Stimulated activated CD4-positive, alpha-beta T cell treated with anti-CD3 and anti-CD28 coated beads, Interleukin-1b, Interleukin-23, amount 100 ng/mL, for 24 hours (primary cell): ENCODE measurements around the gene BRF1.
A peak's percentile ranks its signal among the peaks of the same experiment; 100 is the strongest.

Experiments
- DNase-seq, 4 experiments: peaks; one replicate each; pipeline ENCODE4 v3.0.0-alpha.2; 2020; ENCODE audit warnings: low read depth in 4 of 4, low spot score in 1 of 4

The BRF1 gene

DNA sequence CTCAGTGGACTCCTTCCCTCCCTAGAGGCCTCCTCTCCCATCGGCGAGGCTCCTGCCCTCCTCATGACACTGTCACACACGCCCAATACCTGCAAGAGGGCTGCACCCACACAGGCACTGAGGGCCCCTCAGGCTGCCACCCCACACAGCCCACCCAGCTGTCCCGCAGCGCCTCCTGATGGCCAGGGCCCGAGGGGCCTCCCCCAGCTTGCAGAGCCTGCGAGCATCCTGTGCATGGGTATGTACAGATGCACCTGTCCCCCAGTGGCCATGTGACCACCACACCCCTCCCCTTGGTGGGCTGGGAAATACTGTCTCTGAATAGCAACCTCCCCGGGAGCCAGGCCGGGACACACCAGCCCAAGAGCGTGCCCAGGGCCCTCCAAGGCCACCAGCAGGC is 100.7 kb downstream of the BRF1 start:
- DNase-seq: no peak

- no peak for DNase-seq
Observed at GRCh38 chr14:105199093-105199492, 101.7 kb downstream of the BRF1 start.

DNA sequence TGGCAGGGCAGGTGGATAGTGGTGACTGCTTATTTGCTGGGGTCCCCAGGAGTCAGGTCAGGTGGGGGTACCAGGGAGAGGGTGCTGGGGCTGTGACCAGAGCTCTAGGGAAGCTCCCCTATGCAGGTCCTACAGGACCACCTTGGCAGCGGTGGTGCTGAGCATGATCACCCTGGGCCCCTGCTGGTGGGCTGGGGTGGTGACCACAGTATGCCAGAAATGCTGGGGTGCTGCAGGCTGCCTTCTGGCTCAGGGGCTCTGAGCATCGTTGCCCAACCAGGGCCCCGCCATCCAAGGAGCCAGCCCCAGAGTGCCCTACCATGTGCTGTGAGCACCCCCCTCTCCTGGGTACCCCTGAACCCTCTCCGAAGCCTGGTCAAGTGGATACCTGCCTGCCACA is 102.2 kb downstream of the BRF1 start:
- no peak for DNase-seq

- no peak for DNase-seq
Observed at GRCh38 chr14:105197211-105197641, 103.6 kb downstream of the BRF1 start.

DNA sequence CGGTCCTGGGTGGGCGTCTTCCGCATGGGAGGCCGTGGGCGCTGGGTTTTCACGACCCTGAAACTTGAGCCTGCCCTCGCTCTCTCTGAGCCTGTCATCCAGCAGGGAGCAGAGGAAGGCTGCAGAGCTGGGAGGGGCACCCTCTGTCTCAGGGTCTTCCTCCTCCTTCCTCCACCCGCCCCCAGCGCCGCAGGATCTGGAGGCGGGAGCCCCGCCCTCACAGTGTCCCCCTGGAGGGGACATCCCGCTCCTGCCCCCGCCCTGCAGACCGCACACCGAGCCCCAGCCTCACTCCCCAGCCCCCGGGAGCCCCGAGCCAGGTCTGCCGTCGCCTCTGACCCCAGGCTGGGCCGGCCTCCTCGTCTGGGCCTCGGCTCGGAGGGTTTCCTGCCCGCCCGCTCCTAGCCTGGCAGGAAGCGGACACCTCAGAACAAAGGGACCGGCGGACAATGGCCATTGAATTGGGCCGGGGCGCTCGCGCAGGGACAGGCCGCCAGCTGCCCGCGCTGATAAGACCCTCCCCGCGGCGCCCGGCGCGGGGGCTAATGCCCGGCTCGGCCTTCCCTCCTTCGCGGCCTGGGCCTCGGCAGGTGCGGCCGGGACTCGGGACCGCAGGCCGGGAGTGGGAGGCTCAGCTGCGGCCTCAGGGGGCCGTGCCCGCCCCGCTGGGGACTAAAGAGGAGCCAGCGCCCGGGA is 104.4 kb downstream of the BRF1 start:
- no peak for DNase-seq

- DNase-seq: no peak
Observed at GRCh38 chr14:105195522-105196264, 105.1 kb downstream of the BRF1 start.

DNA sequence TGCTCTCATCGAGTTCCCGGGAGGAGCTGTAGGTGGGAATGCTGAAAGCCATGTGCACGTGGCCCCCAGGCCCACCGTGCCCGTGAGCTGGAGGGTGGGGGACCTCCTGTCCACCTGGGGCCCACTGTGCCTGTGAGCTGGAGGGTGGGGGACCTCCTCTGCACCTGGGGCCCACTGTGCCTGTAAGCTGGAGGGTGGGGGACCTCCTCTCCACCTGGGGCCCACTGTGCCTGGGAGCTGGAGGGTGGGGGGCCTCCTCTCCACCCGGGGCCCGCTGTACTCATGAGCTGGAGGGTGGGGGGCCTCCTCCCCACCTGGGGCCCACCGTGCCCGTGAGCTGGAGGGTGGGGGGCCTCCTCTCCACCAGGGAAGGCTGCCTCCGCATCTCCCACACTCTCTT is 105.8 kb downstream of the BRF1 start:
- DNase-seq: no peak

GRCh38 chr14:105193916-105194782 is 106.7 kb downstream of the BRF1 start:
- no peak for DNase-seq

DNA sequence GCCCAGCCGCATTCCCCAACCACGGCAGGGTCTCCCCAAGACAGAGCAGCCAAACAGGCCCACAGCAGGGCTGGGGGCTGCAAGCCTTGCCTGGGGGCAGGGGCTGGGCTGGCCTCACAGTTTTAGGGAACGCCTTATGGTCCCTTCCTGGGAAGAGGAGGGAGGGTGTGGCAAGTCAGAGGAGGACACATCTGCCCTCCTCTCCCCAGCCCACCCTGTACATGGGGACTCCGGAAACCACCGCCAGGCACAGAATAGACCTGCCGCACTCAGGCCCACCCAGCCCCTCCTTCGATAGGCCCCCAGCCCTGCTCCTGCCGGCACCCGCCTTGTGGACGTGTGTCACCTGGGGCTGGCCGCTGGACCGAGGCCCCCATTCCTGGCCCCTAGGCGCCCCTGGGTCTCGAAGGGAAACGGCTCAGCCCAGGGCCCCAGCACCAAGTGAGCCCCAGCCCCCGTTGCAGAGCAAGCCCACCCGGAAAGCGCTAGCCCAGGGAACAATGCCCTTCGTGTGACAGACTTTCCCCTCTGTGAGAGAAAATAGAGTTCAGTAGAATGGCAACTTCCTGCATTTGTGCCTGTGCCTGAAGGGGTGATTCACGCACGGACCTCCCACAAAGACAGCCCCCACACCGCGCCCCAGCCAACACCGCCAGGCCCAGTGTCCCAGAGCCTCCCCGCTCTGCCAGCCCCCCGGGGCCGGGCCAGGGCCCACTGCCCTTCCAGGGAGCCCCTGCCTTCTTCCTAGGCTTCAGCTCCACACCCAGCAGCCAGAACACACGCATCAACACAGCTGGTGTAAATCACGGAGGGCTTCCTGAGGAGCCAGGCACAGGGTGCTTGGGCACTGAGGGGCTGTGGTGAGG is 107.7 kb downstream of the BRF1 start:
- no peak for DNase-seq

GRCh38 chr14:105187935-105188524 is 112.8 kb downstream of the BRF1 start:
- DNase-seq: no peak

DNA sequence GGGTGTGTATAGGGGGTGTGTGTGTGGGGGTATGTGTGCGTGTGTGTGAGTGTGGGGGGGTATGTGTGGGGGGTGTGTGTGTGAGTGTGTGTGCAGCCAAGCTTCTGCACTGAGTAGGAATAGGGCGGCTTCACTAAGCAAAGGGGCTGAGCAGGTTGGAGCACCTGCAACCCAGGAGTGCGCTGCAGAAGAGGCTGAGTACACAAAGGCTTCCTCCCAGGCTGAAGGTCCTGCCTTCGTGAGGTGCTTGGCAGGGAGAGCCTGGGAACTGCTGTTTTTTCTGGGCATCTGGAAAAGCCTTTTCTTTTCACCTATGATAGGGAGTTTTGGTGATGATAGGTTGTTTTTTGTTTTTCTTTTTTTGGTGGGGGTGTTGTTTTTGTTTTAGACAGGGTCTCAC is 113.7 kb downstream of the BRF1 start:
- DNase-seq: no peak

GRCh38 chr14:105185973-105186372 is 114.8 kb downstream of the BRF1 start:
- DNase-seq: no peak

GRCh38 chr14:105185001-105185400 is 115.8 kb downstream of the BRF1 start:
- DNase-seq: no peak

GRCh38 chr14:105184461-105184860 is 116.3 kb downstream of the BRF1 start:
- no peak for DNase-seq

- DNase-seq: no peak
Observed at GRCh38 chr14:105182296-105183020, 118.3 kb downstream of the BRF1 start.

GRCh38 chr14:105181549-105182295 is 119.1 kb downstream of the BRF1 start:
- no peak for DNase-seq

DNA sequence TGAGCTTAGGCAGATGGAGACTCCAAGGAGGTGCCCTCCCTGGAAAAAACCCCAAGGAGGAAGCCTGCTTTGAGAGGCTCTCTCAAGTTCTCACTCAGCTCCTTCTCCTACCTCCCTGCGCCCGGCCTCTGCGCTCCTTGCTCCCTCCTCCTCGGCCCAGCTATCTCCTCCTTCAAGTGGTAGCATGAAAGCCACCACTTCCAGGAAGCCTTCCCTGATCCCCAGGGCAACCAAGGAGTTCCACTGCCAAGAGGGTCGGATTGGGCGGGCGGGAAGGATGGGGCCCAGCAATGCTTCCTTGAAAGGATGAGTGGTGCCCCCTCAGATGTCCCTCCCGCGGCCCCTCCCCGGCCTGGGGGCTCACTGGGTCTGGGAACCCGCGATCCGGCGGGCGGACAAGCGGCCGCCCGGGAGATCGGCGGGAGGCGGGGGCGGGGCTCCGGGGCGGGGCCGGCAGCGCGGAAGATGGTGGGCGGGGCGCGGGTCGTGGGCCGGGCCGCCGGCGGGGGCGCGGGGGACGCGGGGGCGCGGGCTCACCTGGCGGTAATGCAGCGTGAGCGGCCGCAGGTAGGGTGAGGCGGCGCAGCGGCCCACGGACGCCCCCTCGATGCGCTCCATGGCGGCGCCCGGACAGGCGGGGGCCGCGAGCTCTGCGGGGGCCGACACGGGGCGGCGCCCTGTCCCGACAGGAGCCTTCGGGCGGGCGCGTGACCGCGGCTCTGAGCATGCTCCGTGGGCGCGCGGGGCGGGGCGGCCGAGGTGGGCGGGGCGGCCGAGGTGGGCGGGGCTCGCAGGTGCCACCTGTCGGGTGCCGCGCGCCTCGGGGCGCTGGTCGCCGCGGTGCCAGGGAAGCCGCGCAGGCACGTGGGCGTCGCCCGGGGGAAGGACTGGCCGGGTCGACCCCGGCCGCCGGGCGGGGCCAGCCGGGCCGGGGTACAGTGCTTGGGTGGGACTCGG is 119.9 kb downstream of the BRF1 start, which contains the start of gene NUDT14:
Gene NUDT14, minus strand, starts transcription at position 721 of the 957 bp plus-strand sequence. Its CDS starts 103 bp downstream, at position 618.
- peak; percentile 59 to 80 (median 74) for DNase-seq

DNA sequence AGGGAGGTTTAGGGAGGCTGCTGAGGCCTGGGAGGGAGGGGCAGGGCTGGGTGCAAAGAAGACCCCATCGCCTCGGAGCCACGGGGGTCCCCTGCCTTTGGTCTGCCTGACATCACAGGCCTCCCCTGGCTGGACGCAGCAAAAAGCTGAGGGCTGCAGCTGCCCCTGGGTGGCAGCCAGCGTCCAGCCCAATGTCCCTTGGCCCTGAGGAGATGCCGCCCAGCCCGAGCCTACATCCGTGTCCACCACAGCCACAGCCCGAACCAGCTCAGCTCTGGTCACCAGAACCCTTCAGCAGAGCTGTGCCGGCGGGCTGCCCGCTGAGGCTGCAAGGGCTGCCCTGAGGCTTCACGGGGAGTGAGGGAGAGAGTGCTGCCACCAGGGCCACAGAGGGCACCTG is 121.6 kb downstream of the BRF1 start:
- DNase-seq: no peak
